Lower lobe of right lung (tissue), 2 donors: ENCODE data around the gene SSH2. TPM values are rescaled to one million over a fixed set of nuclear protein-coding genes. Genes with fewer than 3 reads are reported as not detected.

Experiments
- ATAC-seq, 2 donors: fragments of 200-7000 bp; cut with Tn5 transposase; one replicate each; pipeline ENCODE4 v1.9.1; 2020 to 2022; ENCODE audit warnings: mild to moderate bottlenecking in 2 of 2, moderate library complexity in 2 of 2
- DNase-seq: peaks from one replicate; pipeline ENCODE4 v3.0.0-alpha.2; 2020
- H3K27ac ChIP-seq: fragments of 200-600 bp; one replicate; pipeline ENCODE4 v1.8.0; 2022
- H3K27me3 ChIP-seq: fragments of 200-600 bp; one replicate; pipeline ENCODE4 v1.8.0; 2022; ENCODE audit warnings: low read depth
- H3K36me3 ChIP-seq: fragments of 200-600 bp; one replicate; pipeline ENCODE4 v1.8.0; 2022; ENCODE audit warnings: mild to moderate bottlenecking
- H3K4me1 ChIP-seq: fragments of 200-600 bp; one replicate; pipeline ENCODE4 v1.8.0; 2022
- H3K4me3 ChIP-seq: fragments of 200-600 bp; one replicate; pipeline ENCODE4 v1.8.0; 2022; ENCODE audit warnings: mild to moderate bottlenecking
- H3K9me3 ChIP-seq: fragments of 200-600 bp; one replicate; pipeline ENCODE4 v1.8.0; 2022
- intact Hi-C: fragments of 100-400 bp; cut with DNase I; formaldehyde crosslinking; loops from one replicate; pipeline ENCODE4 v1.11.0; 2022
- total RNA-seq: library from RNA; stranded (reverse); fragmentation: NEBNext Ultra II Directional; extraction: Animal tissue kit (Norgen Biotek cat#: 25700); gene quantifications from one replicate; pipeline ENCODE4 v1.2.1, GENCODE V29; 2021
- TF ChIP-seq, protein P1 (sequence below): fragments of 200-600 bp; IDR thresholded peaks from one replicate; pipeline ENCODE4 v1.8.0; 2022; ENCODE audit warnings: antibody characterized with exemption, mild to moderate bottlenecking
- donor health status: DM: no; HTN: yes; CAD: no; lungs with severe emphysema.

The SSH2 gene
- total RNA-seq, 1 donor from 2014 or later: 105 TPM

- H3K4me3 ChIP-seq: no peak overlapping the region
- no peaks in the 10 kb centered on the region for H3K36me3 ChIP-seq
- TF ChIP-seq, protein P1, sequence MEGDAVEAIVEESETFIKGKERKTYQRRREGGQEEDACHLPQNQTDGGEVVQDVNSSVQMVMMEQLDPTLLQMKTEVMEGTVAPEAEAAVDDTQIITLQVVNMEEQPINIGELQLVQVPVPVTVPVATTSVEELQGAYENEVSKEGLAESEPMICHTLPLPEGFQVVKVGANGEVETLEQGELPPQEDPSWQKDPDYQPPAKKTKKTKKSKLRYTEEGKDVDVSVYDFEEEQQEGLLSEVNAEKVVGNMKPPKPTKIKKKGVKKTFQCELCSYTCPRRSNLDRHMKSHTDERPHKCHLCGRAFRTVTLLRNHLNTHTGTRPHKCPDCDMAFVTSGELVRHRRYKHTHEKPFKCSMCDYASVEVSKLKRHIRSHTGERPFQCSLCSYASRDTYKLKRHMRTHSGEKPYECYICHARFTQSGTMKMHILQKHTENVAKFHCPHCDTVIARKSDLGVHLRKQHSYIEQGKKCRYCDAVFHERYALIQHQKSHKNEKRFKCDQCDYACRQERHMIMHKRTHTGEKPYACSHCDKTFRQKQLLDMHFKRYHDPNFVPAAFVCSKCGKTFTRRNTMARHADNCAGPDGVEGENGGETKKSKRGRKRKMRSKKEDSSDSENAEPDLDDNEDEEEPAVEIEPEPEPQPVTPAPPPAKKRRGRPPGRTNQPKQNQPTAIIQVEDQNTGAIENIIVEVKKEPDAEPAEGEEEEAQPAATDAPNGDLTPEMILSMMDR: no peak
- DNase-seq: no peak
- no peaks in the 10 kb centered on the region for H3K27me3 ChIP-seq
- no peaks in the 10 kb centered on the region for H3K9me3 ChIP-seq
- H3K4me1 ChIP-seq: peaks cover 23% of the 10 kb centered on the region
- H3K27ac ChIP-seq: no peak overlapping the region
- no peak for ATAC-seq
- intact Hi-C loops: loop anchor here (5.0 kb wide), 1 partner anchor 126 kb away; no protein-coding TSS in a partner anchor
Measured at GRCh38 chr17:29933379-29933778, 3.4 kb upstream of the SSH2 start.

- TF ChIP-seq, protein P1: peak; percentile 83
- DNase-seq (peak; percentile 63), ATAC-seq (peak; percentile 76 to 85)
- Histone ChIP-seq H3K4me3 (peak overlapping the region; percentile 84), H3K27me3 (no peaks in the 10 kb centered on the region), H3K36me3 (no peaks in the 10 kb centered on the region), H3K4me1 (peaks cover 41% of the 10 kb centered on the region), H3K9me3 (no peaks in the 10 kb centered on the region), H3K27ac (peak overlapping the region; percentile 21)
- intact Hi-C loops: loop anchor here (5.0 kb wide), 1 partner anchor 124 kb away; no protein-coding TSS in a partner anchor
Measured at GRCh38 chr17:29931231-29931932, 1.4 kb upstream of the SSH2 start.

DNA sequence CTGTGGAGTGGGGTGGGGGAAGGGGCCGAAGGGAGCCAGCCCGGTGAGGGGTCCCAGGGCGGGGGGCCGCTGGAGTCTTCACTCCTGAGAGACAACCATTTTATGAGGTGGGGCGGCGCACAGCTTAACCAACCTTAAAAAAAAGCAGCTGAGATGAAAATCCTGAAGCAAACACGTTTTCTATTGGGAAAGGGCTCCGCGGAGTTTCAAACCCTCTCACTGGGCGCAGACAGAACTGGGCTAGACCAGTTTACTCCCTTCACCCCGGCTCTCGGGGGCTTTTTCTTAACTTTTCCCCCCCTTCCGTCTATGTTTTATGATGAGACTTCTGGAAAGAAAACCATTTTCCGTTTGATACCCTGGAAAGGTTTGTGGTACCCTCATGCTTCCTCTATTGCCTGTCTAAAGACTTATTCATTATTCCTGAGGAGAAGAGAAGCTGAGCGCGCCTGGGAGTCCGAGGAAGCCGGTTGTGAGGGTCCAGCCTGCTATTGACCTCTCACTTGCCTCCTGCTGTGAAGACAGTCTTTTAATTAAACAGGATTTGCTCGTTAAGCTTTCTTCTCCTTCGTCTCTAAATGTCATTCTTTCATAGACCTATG is 482 bp upstream of the SSH2 start:
- H3K27ac ChIP-seq: peak overlapping the region; percentile 86
- TF ChIP-seq, protein P1: no peak
- peaks cover 41% of the 10 kb centered on the region for H3K4me1 ChIP-seq
- intact Hi-C loops: loop anchor here (5.0 kb wide), 1 partner anchor 123 kb away; no protein-coding TSS in a partner anchor
- H3K36me3 ChIP-seq: no peaks in the 10 kb centered on the region
- H3K27me3 ChIP-seq: no peaks in the 10 kb centered on the region
- peak in 1 of 2 donors; percentile 57 for ATAC-seq
- DNase-seq: no peak
- H3K9me3 ChIP-seq: no peaks in the 10 kb centered on the region
- H3K4me3 ChIP-seq: peak overlapping the region; percentile 84

DNA sequence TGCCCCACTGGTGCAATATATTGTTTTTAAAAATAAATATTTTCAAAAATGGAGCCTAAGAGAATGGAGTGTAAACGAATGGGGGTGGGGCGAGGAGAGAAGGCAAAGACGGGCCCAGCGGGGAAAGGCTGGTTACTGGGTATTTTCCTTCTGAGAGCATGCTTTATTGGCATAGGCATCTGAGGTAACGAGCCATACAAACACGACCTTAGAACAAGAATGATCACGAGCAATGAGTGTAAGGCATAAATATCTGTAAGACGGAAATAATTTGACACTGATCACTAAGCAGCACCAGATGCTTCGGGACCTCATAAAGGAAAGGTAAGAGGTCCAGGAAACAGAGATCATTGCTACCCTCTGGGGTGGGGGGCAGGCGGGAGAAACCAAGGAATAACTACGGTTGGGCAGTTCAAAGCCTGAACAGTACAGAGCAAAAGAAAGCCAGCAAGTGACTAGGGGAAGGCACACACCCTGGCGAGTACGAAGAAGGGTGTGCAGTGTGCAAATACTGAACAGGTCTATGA is 959 bp downstream of the SSH2 start:
- no peak for DNase-seq

DNA sequence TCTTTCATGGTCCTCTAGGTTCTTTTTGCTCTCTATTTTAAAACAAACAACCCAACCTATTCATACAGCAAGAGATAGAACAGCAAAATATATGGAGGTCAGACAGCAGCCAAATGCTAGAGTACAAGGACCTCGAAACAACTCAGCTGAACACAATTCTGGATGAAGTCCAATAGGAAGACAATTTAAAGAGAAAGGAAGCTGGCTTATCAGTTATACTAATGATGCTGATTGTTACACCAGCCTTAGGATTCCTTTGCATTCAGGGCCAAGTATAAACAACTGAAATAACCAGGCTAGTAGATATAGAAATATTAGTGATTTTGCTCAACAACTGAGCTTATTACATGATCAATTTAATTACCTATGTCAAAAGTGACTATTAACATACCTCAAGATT is 2.5 kb downstream of the SSH2 start:
- Histone ChIP-seq H3K4me3 (no peak overlapping the region), H3K36me3 (no peaks in the 10 kb centered on the region), H3K27ac (no peak overlapping the region), H3K4me1 (peaks cover 41% of the 10 kb centered on the region), H3K9me3 (no peaks in the 10 kb centered on the region), H3K27me3 (no peaks in the 10 kb centered on the region)
- TF ChIP-seq, protein P1: no peak
- ATAC-seq (no peak), DNase-seq (no peak)
- intact Hi-C loops: no loop called here

More for the DNA sequence above, 959 bp downstream of the SSH2 start:
- H3K4me1 ChIP-seq: peaks cover 41% of the 10 kb centered on the region
- intact Hi-C loops: no loop called here
- peak overlapping the region; percentile 84 for H3K4me3 ChIP-seq
- H3K27ac ChIP-seq: peak overlapping the region; percentile 86
- H3K36me3 ChIP-seq: no peaks in the 10 kb centered on the region
- TF ChIP-seq, protein P1: no peak
- no peaks in the 10 kb centered on the region for H3K9me3 ChIP-seq
- no peaks in the 10 kb centered on the region for H3K27me3 ChIP-seq
- ATAC-seq: no peak
